ENCODE measurements around the gene CD300C.
"Not testable (repeated sequence)": the region's sequence is repeated elsewhere in the genome, so short reads cannot be mapped to it uniquely, and the experiment has no call there.

CD300C gene

DNA sequence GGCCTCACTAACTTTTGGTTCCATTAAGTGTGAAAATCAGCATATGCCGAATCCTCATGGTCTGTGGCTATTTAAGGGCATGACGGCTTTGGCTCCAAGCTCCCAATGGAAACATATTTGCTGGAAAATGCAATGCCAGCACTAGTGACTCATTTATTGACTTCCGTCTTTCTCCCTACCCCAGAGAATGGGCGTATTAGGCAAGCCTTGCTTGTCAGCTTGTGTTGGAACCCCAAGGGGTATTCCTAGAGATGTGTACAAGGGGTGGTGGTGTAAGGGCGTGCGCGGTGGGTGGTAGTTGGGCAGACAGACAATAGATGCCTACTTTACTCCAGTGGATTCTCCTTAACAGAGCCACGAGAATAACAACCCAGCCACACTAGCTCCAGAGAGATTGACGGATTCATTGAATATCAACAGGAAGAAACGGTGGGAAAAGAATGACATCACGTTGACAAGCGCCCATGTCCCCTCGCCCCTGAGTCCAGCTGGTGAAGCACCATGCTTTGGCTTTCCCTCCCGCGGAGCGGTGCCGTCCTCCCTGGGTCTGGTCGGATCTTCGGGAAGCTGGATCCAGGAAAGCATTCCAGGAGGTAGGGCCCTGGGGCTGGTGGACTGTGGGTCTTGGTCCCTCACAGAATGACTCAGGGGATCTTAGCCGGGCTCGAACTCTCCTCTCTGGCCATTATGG is 25.0 kb downstream of the CD300C start:
- Histone ChIP-seq H3K9me3 (ENCODE audit: insufficient read depth, low read depth, low read length) (no peaks in the 10 kb centered on the region), H3K36me3 (ENCODE audit: insufficient read depth, low read length) (no peaks in the 10 kb centered on the region), H3K27ac (ENCODE audit: low read depth, low read length) (no peak overlapping the region), H3K4me3 (ENCODE audit: low read length) (no peak overlapping the region), H3K4me1 (ENCODE audit: insufficient read depth, low read length) (no peaks in the 10 kb centered on the region), H3K9ac (ENCODE audit: low read depth, low read length) (no peak overlapping the region), H3K27me3 (ENCODE audit: insufficient read depth, low read length) (no peaks in the 10 kb centered on the region; the same call in 1 of the 2 replicates)
- 92% methylated on average over 19 of the region's 21 CpGs for WGBS

DNA sequence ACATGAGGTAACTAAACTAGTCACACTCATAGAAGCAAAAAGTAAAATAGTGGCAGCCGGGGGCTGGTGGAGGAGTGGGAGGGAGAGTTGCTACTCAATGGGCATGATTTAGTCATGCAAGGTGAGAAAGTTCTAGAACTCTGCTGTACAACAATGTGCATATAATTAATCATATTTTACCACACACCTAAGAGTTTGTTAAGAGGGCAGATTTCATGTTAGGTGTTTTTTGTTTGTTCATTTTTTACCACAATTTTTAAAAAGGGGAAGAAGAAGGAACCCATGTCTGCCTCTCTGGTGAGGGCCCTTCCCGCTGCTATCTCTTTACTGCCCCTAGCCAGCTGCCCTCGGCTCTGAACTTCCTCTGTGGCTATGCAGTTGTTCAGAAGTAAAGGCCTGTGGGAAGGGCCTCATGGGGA is 25.9 kb downstream of the CD300C start:
- Histone ChIP-seq H3K27ac (ENCODE audit: low read depth, low read length) (no peak overlapping the region), H3K4me1 (ENCODE audit: insufficient read depth, low read length) (no peaks in the 10 kb centered on the region), H3K9ac (ENCODE audit: low read depth, low read length) (no peak overlapping the region), H3K9me3 (ENCODE audit: insufficient read depth, low read depth, low read length) (0 out of 2 replicates have a peak, but pooled peaks cover under 1% of the 10 kb centered on the region), H3K27me3 (ENCODE audit: insufficient read depth, low read length) (no peaks in the 10 kb centered on the region; the same call in 1 of the 2 replicates), H3K4me3 (ENCODE audit: low read length) (no peak overlapping the region), H3K36me3 (ENCODE audit: insufficient read depth, low read length) (no peaks in the 10 kb centered on the region)
- WGBS = 85% methylated on average over 3 of the region's 3 CpGs

DNA sequence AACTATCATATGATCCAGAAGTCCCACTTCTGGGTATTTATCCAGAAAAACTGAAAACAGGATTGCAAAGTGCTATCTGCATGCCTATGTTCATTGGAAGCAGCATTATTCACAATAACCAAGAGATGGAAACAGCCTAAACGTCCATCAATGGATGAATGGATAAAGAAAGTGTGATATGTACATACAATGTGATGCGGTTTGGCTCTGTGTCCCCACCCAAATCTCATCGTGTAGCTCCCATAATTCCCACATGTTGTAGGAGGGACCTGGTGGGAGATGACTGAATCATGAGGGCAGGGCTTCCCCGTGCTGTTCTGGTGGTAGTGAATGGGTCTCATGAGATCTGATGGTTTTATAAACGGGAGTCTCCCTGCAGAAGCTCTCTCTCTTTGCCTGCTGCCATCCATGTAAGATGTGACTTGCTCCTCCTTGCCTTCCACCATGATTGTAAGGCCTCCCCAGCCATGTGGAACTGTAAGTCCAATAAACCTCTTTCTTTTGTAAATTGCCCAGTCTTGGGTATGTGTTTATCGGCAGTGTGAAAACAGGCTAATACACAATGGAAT is 27.4 kb downstream of the CD300C start:
- H3K4me1 ChIP-seq (ENCODE audit: insufficient read depth, low read length); H3K4me3 ChIP-seq (ENCODE audit: low read length); H3K9ac ChIP-seq (ENCODE audit: low read depth, low read length); H3K27me3 ChIP-seq (ENCODE audit: insufficient read depth, low read length); H3K27ac ChIP-seq (ENCODE audit: low read depth, low read length); H3K36me3 ChIP-seq (ENCODE audit: insufficient read depth, low read length): not testable (repeated sequence)
- H3K9me3 ChIP-seq (ENCODE audit: insufficient read depth, low read depth, low read length) = peaks cover 13% of the 10 kb centered on the region
- 81% methylated on average over 6 of the region's 6 CpGs for WGBS

DNA sequence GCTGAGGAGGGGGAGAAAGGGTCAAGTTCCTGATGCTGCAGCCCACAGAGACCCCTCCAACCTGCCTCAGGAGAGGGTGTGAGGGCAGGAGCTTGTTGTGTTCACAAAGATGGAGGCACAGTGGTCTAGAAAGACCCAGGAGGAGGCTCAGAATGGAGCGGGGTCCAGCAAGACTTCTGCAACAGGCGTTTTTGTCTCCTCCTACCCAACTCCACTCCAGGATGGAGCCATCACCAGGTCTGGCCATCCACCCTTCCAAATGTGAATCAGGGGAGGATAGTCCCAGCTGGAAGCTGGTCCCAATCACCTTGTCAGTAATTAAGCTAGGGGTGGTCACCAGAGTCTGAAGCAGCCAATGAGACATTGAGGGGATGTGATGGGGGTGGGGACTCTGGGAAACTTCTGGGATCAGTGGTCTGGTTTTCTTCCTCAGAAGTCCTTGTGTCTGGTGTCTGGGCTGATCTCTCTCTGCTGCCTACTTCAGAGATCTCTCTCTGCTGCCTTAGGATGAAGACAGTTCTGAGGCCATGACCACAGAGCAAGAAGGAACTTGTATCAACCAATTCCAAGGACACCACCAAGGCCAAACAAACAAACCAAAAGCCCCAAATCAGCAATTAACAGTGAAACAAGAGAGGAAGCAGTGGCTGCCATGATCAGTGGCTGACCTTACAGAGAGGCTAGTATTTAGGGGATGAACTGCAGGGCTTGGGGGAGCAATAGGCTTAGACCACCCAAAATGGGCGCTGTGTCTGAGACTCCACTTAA is 29.2 kb downstream of the CD300C start:
- Histone ChIP-seq H3K27ac (ENCODE audit: low read depth, low read length) (no peak overlapping the region), H3K36me3 (ENCODE audit: insufficient read depth, low read length) (no peaks in the 10 kb centered on the region), H3K4me1 (ENCODE audit: insufficient read depth, low read length) (no peaks in the 10 kb centered on the region), H3K9ac (ENCODE audit: low read depth, low read length) (no peak overlapping the region), H3K4me3 (ENCODE audit: low read length) (no peak overlapping the region), H3K9me3 (ENCODE audit: insufficient read depth, low read depth, low read length) (peaks cover 13% of the 10 kb centered on the region), H3K27me3 (ENCODE audit: insufficient read depth, low read length) (no peaks in the 10 kb centered on the region; the same call in 1 of the 2 replicates)
- 78% methylated on average over 3 of the region's 3 CpGs for WGBS

DNA sequence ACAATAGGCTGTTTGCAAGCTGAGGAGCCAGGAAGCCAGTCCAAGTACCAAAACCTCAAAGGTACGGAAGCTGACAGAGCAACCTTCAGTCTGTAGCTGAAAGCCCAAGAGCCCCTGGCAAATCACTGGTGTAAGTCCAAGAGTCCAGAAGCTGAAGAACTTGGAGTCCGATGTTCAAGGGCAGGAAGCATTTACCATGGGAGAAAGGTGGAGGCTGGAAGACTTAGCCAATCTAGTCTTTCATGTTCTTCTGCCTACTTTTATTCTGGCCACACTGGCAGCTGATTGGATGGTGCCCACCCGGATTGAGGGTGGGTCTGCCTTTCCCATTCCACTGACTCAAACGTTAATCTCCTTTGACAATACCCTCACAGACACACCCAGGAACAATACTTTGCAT is 30.0 kb downstream of the CD300C start:
- Histone ChIP-seq H3K27ac (ENCODE audit: low read depth, low read length) (no peak overlapping the region), H3K36me3 (ENCODE audit: insufficient read depth, low read length) (no peaks in the 10 kb centered on the region), H3K9ac (ENCODE audit: low read depth, low read length) (no peak overlapping the region), H3K4me3 (ENCODE audit: low read length) (no peak overlapping the region), H3K27me3 (ENCODE audit: insufficient read depth, low read length) (no peaks in the 10 kb centered on the region), H3K9me3 (ENCODE audit: insufficient read depth, low read depth, low read length) (peaks cover 13% of the 10 kb centered on the region), H3K4me1 (ENCODE audit: insufficient read depth, low read length) (no peaks in the 10 kb centered on the region)
- WGBS = 74% methylated on average over 4 of the region's 4 CpGs

DNA sequence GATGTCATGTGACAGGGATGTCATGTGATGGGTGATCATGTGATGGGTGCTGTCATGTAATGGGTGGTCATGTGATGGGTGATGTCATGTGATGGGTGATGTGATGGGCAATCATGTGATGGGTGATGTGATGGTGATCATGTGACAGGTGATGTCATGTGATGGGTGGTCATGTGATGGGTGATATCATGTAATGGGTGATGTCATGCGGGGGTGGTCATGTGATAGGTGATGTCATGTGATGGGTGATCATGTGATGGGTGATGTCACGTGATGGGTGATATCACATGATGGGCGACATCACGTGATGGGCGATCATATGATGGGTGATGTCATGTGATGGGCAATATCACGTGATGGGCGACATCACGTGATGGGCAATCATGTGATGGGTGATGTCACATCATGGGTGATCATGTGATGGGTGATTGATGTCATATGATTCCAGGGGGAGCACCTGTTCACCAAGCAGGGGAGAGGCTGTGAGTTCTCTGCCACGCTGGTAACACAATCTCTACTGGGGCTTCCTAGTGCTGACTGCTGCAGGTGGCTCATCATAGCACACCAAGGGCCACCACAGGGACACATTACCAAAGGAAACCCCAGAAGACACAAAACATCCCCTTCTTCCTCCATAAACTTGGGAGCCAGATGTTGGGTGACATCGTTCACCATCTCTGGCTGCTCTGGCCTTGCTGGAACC is 31.1 kb downstream of the CD300C start:
- 93% methylated on average over 10 of the region's 10 CpGs for WGBS
- Histone ChIP-seq H3K4me3 (ENCODE audit: low read length) (no peak overlapping the region), H3K27me3 (ENCODE audit: insufficient read depth, low read length) (no peaks in the 10 kb centered on the region), H3K36me3 (ENCODE audit: insufficient read depth, low read length) (no peaks in the 10 kb centered on the region), H3K9me3 (ENCODE audit: insufficient read depth, low read depth, low read length) (peaks cover 13% of the 10 kb centered on the region), H3K27ac (ENCODE audit: low read depth, low read length) (no peak overlapping the region), H3K4me1 (ENCODE audit: insufficient read depth, low read length) (no peaks in the 10 kb centered on the region), H3K9ac (ENCODE audit: low read depth, low read length) (no peak overlapping the region)

DNA sequence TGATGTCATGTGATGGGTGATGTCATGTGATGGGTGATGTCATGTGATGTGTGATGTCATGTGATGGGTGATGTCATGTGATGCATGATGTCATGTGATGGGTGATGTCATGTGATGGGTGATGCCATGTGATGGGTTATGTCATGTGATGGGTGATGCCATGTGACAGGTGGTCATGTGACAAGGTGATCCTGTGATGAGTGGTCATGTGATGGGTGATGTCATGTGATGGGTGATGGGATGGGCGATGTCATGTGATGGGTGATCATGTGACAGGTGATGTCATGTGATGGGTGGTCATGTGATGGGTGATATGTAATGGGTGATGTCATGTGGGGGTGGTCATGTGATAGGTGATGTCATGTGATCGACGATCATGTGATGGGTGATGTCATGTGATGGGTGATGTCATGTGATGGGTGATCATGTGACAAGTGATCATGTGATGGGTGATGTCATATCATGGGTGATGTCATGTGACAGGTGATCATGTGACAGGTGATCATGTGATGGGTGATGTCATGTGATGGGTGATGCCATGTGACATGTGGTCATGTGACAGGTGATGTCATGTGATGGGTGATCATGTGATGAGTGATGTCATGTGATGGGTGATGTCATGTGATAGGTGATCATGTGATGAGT is 31.8 kb downstream of the CD300C start:
- Histone ChIP-seq H3K27me3 (ENCODE audit: insufficient read depth, low read length) (no peaks in the 10 kb centered on the region), H3K4me1 (ENCODE audit: insufficient read depth, low read length) (no peaks in the 10 kb centered on the region), H3K9ac (ENCODE audit: low read depth, low read length) (no peak overlapping the region), H3K9me3 (ENCODE audit: insufficient read depth, low read depth, low read length) (peaks cover 13% of the 10 kb centered on the region), H3K27ac (ENCODE audit: low read depth, low read length) (no peak overlapping the region), H3K36me3 (ENCODE audit: insufficient read depth, low read length) (no peaks in the 10 kb centered on the region), H3K4me3 (ENCODE audit: low read length) (no peak overlapping the region)
- WGBS = 90% methylated on average over 3 of the region's 3 CpGs

DNA sequence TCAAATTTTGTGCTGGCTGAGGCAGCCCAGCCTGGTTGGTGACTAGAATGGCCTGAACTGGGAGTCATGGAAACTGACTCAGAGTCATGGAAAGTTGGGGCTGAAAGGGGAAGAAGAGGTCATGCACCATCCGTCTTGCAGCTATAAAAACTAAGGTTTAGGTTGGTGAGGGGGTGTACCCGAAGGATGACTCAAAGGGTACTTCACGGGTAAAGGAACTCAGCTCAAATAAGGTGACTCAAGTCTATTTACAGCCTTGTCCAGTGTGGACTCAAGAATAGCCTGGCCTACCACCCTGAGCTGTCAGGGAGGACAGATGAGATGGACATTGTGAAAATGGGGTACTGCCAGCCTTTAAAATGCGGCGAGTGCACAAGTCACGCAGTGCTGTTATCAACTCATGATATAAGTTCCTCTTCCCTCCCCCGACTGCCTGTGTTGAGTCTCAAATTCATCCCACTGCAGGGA is 33.3 kb downstream of the CD300C start:
- H3K27ac ChIP-seq (ENCODE audit: low read depth, low read length) = no peak overlapping the region

DNA sequence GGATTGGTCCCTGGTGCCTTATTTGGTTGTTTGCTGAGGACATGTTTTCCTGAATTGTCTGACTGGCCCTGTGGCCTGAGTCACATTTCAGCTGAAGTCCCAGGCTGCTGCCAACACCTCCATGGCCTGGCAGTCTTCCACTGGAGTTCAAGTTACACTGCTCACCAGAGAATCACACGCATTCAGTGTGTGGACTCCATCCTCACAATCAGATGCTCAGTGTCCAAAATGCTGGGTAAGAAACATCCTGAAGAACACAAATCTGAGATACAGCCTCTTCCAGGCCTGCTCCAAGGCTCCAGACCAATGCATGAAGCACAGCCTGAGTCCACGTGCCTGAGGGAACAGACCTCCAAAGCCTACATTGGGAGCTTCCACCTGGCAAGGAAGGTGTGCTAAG is 33.9 kb downstream of the CD300C start:
- 90% methylated on average over 2 of the region's 2 CpGs for WGBS
- H3K36me3 ChIP-seq (ENCODE audit: insufficient read depth, low read length) = no peaks in the 10 kb centered on the region
- H3K27me3 ChIP-seq (ENCODE audit: insufficient read depth, low read length) = no peaks in the 10 kb centered on the region
- H3K4me3 ChIP-seq (ENCODE audit: low read length) = no peak overlapping the region
- no peaks in the 10 kb centered on the region for H3K4me1 ChIP-seq (ENCODE audit: insufficient read depth, low read length)
- no peak overlapping the region for H3K27ac ChIP-seq (ENCODE audit: low read depth, low read length)
- no peak overlapping the region for H3K9ac ChIP-seq (ENCODE audit: low read depth, low read length)
- H3K9me3 ChIP-seq (ENCODE audit: insufficient read depth, low read depth, low read length) = peaks cover 13% of the 10 kb centered on the region

More for the DNA sequence above, 33.3 kb downstream of the CD300C start:
- H3K4me1 ChIP-seq (ENCODE audit: insufficient read depth, low read length) = no peaks in the 10 kb centered on the region
- peaks cover 13% of the 10 kb centered on the region for H3K9me3 ChIP-seq (ENCODE audit: insufficient read depth, low read depth, low read length)
- H3K9ac ChIP-seq (ENCODE audit: low read depth, low read length) = no peak overlapping the region
- H3K4me3 ChIP-seq (ENCODE audit: low read length) = no peak overlapping the region
- H3K27me3 ChIP-seq (ENCODE audit: insufficient read depth, low read length) = no peaks in the 10 kb centered on the region
- H3K36me3 ChIP-seq (ENCODE audit: insufficient read depth, low read length) = no peaks in the 10 kb centered on the region
- WGBS = 88% methylated on average over 7 of the region's 7 CpGs

DNA sequence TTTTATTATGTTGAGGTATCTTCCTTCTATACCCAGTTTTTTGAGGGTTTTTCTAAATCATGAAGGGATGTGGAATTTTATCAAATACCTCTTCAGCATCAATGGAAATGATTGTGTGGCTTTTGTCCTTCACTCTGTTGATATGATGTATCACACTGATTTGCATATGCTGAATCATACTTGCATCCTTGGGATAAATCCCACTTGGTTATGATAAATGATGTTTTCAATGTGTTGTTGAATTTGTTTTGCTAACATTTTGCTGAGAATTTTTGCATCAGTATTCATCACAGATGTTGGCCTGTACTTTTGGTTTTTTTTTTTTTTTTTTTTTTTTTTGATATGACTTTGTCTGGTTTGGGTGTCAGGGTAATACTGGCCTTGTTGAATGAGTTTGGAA is 37.8 kb downstream of the CD300C start:
- H3K4me3 ChIP-seq (ENCODE audit: low read length) = no peak overlapping the region
- no peaks in the 10 kb centered on the region for H3K9me3 ChIP-seq (ENCODE audit: insufficient read depth, low read depth, low read length)
- no peaks in the 10 kb centered on the region for H3K27me3 ChIP-seq (ENCODE audit: insufficient read depth, low read length)
- H3K36me3 ChIP-seq (ENCODE audit: insufficient read depth, low read length) = no peaks in the 10 kb centered on the region
- no peak overlapping the region for H3K27ac ChIP-seq (ENCODE audit: low read depth, low read length)
- no peaks in the 10 kb centered on the region for H3K4me1 ChIP-seq (ENCODE audit: insufficient read depth, low read length)
- H3K9ac ChIP-seq (ENCODE audit: low read depth, low read length) = no peak overlapping the region
